ENCODE measurements around the gene LAMA2.

LAMA2 gene

DNA sequence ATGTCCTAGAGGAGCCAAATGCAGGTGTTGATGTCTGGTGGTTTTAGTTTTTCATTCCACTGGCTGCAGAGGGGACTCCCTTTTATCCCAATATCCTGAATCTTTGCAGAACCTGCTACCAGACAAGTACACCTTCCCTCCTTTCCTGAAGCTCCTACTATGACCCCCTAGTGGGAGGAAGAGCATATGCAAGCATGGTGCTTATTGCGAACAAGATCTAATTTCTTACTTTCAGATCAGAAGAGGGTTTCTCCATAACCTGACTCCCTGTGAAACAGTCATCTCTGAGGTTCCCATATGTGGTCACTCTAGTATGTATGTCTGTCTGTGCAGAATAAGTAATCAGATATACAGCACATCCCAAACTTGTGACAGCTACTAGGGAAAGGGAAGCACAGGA is 549.8 kb downstream of the LAMA2 start:
- TF ChIP-seq YY1 (IDR thresholded peaks at IDR 0.05; ENCODE audit: low read depth), result no peak
- no peak for TF ChIP-seq TAF1 (IDR thresholded peaks at IDR 0.05; ENCODE audit: low read depth)
- TF ChIP-seq TCF12 (IDR thresholded peaks at IDR 0.05; ENCODE audit: low read depth), result no peak
- no peak for TF ChIP-seq CREB1 (IDR thresholded peaks at IDR 0.05; ENCODE audit: low read depth)
- TF ChIP-seq FOXM1 (IDR thresholded peaks at IDR 0.05; ENCODE audit: borderline replicate concordance, low read depth), result no peak
- TF ChIP-seq EGR1 (IDR thresholded peaks at IDR 0.05), result no peak
- TF ChIP-seq ZBTB7A (IDR thresholded peaks at IDR 0.05; ENCODE audit: low read depth), result no peak
- TF ChIP-seq RAD21 (IDR thresholded peaks at IDR 0.05; ENCODE audit: low read depth), result no peak
- TF ChIP-seq NFIC (IDR thresholded peaks at IDR 0.05), result no peak
- TF ChIP-seq, protein P1, sequence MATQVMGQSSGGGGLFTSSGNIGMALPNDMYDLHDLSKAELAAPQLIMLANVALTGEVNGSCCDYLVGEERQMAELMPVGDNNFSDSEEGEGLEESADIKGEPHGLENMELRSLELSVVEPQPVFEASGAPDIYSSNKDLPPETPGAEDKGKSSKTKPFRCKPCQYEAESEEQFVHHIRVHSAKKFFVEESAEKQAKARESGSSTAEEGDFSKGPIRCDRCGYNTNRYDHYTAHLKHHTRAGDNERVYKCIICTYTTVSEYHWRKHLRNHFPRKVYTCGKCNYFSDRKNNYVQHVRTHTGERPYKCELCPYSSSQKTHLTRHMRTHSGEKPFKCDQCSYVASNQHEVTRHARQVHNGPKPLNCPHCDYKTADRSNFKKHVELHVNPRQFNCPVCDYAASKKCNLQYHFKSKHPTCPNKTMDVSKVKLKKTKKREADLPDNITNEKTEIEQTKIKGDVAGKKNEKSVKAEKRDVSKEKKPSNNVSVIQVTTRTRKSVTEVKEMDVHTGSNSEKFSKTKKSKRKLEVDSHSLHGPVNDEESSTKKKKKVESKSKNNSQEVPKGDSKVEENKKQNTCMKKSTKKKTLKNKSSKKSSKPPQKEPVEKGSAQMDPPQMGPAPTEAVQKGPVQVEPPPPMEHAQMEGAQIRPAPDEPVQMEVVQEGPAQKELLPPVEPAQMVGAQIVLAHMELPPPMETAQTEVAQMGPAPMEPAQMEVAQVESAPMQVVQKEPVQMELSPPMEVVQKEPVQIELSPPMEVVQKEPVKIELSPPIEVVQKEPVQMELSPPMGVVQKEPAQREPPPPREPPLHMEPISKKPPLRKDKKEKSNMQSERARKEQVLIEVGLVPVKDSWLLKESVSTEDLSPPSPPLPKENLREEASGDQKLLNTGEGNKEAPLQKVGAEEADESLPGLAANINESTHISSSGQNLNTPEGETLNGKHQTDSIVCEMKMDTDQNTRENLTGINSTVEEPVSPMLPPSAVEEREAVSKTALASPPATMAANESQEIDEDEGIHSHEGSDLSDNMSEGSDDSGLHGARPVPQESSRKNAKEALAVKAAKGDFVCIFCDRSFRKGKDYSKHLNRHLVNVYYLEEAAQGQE (IDR thresholded peaks at IDR 0.05; ENCODE audit: low read depth), result no peak
- TF ChIP-seq EP300 (IDR thresholded peaks at IDR 0.05; ENCODE audit: borderline replicate concordance), result no peak
- TF ChIP-seq, protein P2, sequence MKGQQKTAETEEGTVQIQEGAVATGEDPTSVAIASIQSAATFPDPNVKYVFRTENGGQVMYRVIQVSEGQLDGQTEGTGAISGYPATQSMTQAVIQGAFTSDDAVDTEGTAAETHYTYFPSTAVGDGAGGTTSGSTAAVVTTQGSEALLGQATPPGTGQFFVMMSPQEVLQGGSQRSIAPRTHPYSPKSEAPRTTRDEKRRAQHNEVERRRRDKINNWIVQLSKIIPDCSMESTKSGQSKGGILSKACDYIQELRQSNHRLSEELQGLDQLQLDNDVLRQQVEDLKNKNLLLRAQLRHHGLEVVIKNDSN (IDR thresholded peaks at IDR 0.05), result no peak
- TF ChIP-seq, protein P3, sequence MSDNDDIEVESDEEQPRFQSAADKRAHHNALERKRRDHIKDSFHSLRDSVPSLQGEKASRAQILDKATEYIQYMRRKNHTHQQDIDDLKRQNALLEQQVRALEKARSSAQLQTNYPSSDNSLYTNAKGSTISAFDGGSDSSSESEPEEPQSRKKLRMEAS (IDR thresholded peaks at IDR 0.05), result no peak
- no peak for TF ChIP-seq CEBPB (IDR thresholded peaks at IDR 0.05)
- TF ChIP-seq TEAD4 (IDR thresholded peaks at IDR 0.05), result no peak

DNA sequence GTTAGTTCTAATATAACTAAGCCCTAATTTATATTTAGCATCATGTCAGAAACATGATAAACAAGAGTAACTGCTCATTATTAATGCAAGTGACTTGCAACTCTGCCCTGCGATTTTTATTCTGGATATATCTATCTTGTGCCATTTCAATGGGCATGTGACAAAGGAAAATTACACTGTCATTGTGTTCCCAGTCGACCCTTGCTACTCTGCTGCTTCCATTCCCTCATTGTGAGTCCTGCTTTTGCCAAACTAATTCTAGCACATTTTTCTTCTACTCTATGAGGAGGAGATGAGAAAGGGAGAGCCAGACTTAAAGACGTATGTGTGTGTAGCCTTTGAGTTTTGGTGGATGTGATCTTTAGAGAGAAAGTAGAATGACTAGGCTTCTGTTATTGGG is 551.2 kb downstream of the LAMA2 start:
- no peak for TF ChIP-seq FOXM1 (IDR thresholded peaks at IDR 0.05; ENCODE audit: borderline replicate concordance, low read depth)
- no peak for TF ChIP-seq EGR1 (IDR thresholded peaks at IDR 0.05)
- TF ChIP-seq YY1 (IDR thresholded peaks at IDR 0.05; ENCODE audit: low read depth), result no peak
- TF ChIP-seq, protein P1 (IDR thresholded peaks at IDR 0.05; ENCODE audit: low read depth), result no peak
- no peak for TF ChIP-seq EP300 (IDR thresholded peaks at IDR 0.05; ENCODE audit: borderline replicate concordance)
- TF ChIP-seq, protein P3 (IDR thresholded peaks at IDR 0.05), result no peak
- TF ChIP-seq TAF1 (IDR thresholded peaks at IDR 0.05; ENCODE audit: low read depth), result no peak

DNA sequence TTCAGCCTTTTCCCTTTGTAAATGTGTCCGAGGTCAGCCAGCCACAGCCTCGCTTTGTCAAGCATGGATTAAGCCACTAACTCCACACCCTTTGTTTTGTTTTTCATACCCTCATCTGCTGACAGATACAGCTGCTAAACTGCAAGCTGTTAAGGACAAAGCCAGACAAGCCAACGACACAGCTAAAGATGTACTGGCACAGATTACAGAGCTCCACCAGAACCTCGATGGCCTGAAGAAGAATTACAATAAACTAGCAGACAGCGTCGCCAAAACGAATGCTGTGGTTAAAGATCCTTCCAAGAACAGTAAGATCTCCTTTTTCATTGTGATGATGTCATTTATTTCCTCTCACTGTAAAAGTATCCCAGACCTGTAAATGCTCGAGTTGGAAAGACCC is 557.8 kb downstream of the LAMA2 start:
- TF ChIP-seq NFIC (IDR thresholded peaks at IDR 0.05), result no peak
- TF ChIP-seq, protein P3 (IDR thresholded peaks at IDR 0.05), result no peak
- TF ChIP-seq, protein P2 (IDR thresholded peaks at IDR 0.05), result no peak
- TF ChIP-seq EGR1 (IDR thresholded peaks at IDR 0.05), result no peak
- no peak for TF ChIP-seq TCF12 (IDR thresholded peaks at IDR 0.05; ENCODE audit: low read depth)
- TF ChIP-seq RAD21 (IDR thresholded peaks at IDR 0.05; ENCODE audit: low read depth), result no peak
- TF ChIP-seq, protein P1 (IDR thresholded peaks at IDR 0.05; ENCODE audit: low read depth), result no peak
- TF ChIP-seq EP300 (IDR thresholded peaks at IDR 0.05; ENCODE audit: borderline replicate concordance), result no peak
- no peak for TF ChIP-seq YY1 (IDR thresholded peaks at IDR 0.05; ENCODE audit: low read depth)
- TF ChIP-seq CEBPB (IDR thresholded peaks at IDR 0.05), result no peak
- no peak for TF ChIP-seq ZBTB7A (IDR thresholded peaks at IDR 0.05; ENCODE audit: low read depth)
- TF ChIP-seq CREB1 (IDR thresholded peaks at IDR 0.05; ENCODE audit: low read depth), result no peak
- TF ChIP-seq FOXM1 (IDR thresholded peaks at IDR 0.05; ENCODE audit: borderline replicate concordance, low read depth), result no peak
- no peak for TF ChIP-seq TEAD4 (IDR thresholded peaks at IDR 0.05)
- TF ChIP-seq TAF1 (IDR thresholded peaks at IDR 0.05; ENCODE audit: low read depth), result no peak

DNA sequence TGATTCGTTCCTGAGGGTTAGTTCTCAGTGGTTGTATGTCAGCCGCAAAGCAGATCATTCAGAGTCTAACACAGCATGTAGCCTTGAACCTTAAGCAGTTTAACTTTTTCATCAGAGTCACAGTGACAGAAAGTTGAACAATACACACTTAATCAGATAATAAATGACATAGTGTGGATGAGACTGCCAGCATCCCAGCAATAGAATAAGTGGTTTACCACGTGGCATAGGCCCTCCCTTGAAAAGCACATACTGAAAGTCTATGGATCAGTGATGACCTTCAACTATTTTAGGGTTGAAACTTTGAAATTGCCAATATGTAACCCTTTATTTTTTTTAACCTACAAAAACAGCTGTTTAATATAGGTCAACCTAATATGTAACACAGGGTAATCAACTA is 561.7 kb downstream of the LAMA2 start:
- TF ChIP-seq TAF1 (IDR thresholded peaks at IDR 0.05; ENCODE audit: low read depth) (no peak), EP300 (IDR thresholded peaks at IDR 0.05; ENCODE audit: borderline replicate concordance) (no peak), FOXM1 (IDR thresholded peaks at IDR 0.05; ENCODE audit: borderline replicate concordance, low read depth) (no peak), YY1 (IDR thresholded peaks at IDR 0.05; ENCODE audit: low read depth) (no peak), CREB1 (IDR thresholded peaks at IDR 0.05; ENCODE audit: low read depth) (no peak), TCF12 (IDR thresholded peaks at IDR 0.05; ENCODE audit: low read depth) (no peak), ZBTB7A (IDR thresholded peaks at IDR 0.05; ENCODE audit: low read depth) (no peak), NFIC (IDR thresholded peaks at IDR 0.05) (no peak), RAD21 (IDR thresholded peaks at IDR 0.05; ENCODE audit: low read depth) (no peak)
